GM12878 (cell line): ENCODE data around the gene ANKRD23.

ENCODE experiments used
- ESRRA ChIP-seq: IDR thresholded peaks from 2 replicates; pipeline ENCODE4 v1.6.1; 2012; ENCODE audit warnings: mild to moderate bottlenecking, low read length, improper control_type of control experiment
- MYC ChIP-seq: IDR thresholded peaks from 2 replicates; pipeline ENCODE4 v1.6.1; 2011; ENCODE audit warnings: mild to moderate bottlenecking, low read length, moderate library complexity, inconsistent platforms; ENCODE audit not compliant: insufficient read depth, insufficient replicate concordance, insufficient read length, severe bottlenecking
- TF ChIP-seq, protein P1 (sequence below), 3 experiments: IDR thresholded peaks in 2 of 3; conservative IDR thresholded peaks in 1 of 3; 2 replicates each; pipeline ENCODE4 v1.5.1; 2011; ENCODE audit warnings: low read depth in 3 of 3, low read length in 3 of 3, mild to moderate bottlenecking in 3 of 3, control low read depth in 2 of 3, moderate library complexity in 2 of 3, inconsistent platforms in 1 of 3, mixed read lengths in 1 of 3; ENCODE audit not compliant: control insufficient read depth in 2 of 3, insufficient read depth in 1 of 3; ENCODE audit errors: extremely low read depth in 1 of 3
- TF ChIP-seq, protein P2 (sequence below): IDR thresholded peaks from 2 replicates; pipeline ENCODE4 v1.6.1; 2012; ENCODE audit warnings: low read depth, low read length, improper control_type of control experiment

DNA sequence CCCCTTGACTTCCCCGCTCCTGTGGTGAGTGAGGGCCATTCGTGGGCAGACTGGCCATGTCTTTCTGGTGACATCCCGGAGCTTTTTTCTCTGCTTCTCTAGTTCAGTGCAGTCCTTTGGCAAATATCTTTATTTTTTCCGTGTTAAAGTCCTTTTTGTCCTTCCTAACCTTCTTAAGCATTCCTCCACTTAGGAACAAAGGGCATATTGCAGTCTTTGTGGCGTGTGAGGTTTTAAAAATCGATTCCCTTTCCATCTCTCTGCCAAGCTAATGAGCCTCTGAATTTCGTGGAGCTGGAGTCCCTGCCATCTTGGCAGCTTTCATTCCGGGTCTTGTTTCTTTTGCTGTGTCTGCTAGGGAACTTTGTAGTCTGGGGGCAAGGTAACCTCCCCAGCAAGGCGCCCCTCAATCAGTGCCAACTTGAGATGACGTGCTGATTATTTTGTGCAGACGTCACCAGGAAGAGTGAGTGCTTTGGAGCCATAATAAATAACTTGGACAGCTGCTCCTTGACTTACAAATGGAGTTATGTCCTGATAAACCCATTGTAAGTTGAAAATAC is 22.6 kb downstream of the ANKRD23 start:
- TF ChIP-seq MYC (no peak), ESRRA (no peak)
- TF ChIP-seq, protein P1, sequence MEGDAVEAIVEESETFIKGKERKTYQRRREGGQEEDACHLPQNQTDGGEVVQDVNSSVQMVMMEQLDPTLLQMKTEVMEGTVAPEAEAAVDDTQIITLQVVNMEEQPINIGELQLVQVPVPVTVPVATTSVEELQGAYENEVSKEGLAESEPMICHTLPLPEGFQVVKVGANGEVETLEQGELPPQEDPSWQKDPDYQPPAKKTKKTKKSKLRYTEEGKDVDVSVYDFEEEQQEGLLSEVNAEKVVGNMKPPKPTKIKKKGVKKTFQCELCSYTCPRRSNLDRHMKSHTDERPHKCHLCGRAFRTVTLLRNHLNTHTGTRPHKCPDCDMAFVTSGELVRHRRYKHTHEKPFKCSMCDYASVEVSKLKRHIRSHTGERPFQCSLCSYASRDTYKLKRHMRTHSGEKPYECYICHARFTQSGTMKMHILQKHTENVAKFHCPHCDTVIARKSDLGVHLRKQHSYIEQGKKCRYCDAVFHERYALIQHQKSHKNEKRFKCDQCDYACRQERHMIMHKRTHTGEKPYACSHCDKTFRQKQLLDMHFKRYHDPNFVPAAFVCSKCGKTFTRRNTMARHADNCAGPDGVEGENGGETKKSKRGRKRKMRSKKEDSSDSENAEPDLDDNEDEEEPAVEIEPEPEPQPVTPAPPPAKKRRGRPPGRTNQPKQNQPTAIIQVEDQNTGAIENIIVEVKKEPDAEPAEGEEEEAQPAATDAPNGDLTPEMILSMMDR (IDR thresholded peaks at IDR 0.05 in 2 of 3, conservative IDR thresholded peaks at IDR 0.05 in 1 of 3; ENCODE audit: control insufficient read depth in 2 of 3, extremely low read depth in 1 of 3, insufficient read depth in 1 of 3, low read depth in 3 of 3, low read length in 3 of 3), result no peak
- TF ChIP-seq, protein P2, sequence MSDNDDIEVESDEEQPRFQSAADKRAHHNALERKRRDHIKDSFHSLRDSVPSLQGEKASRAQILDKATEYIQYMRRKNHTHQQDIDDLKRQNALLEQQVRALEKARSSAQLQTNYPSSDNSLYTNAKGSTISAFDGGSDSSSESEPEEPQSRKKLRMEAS, result no peak
